Measurements from ENCODE around the gene NR5A1. TPM values are rescaled to one million over a fixed set of nuclear protein-coding genes. Genes with fewer than 3 reads are reported as not detected.

Gene NR5A1
- total and polyA plus RNA-seq, 2 of the 13 experiments (the other 11 are each of a cell fraction or from before 2014, with no cell fraction given): 28.9 to 44.7 TPM

DNA sequence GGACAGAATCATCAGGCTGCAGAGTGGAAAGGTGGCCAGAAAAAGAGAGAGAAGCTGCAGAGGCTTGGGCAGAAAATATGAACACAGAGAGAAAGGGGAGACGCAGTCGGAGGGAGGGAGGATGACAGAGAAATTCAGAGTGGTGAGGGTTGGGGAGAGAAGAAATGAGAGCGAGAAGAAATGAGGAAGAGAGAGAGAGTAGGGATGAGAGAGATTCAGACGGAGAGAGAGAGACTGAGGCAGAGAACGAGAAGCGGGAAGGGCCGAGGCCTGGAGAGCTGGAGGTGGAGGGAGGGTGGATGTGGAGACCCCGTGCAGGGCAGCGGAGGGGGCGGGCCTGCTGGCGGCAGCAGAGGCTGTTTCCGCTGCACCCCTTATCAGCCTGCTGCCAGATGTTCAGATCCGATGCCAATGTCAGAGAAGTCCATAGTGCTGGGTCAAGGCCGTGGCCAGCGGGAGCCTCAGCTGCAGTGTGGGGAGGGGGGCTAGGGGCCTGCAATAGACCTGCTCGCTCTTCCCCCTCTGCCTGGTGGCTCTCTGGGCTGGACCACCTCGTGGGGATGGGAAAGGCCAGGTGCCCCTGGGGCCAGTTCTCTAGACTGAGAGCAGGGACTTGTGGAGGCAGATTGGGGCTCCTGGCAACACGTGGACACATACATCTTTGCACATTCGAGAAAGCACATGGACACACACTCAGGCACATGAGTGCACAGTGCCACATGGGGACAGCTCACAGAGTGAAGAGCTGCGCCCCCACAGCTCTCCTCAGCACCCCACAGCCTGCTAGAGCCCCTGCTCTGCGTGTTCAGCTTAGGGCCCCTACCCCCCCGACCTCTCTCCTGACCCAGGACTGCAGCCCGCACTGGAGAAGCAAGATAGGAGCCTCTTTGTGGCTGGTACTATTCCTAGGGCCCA is 4.9 kb upstream of the NR5A1 start (continued):
- no peak for TF ChIP-seq ZFP1 (CRISPR knock-in tag; IDR thresholded peaks at IDR 0.05)
- peak in 1 of 2 experiments; percentile 74; a peak in 2 of 4 replicates for TF ChIP-seq EP300 (IDR thresholded peaks at IDR 0.05; ENCODE audit: low read depth in 2 of 2, low read length in 2 of 2)
- peak; percentile 42; the same call in 1 of the 2 replicates for TF ChIP-seq EP300 (CRISPR knock-in tag; IDR thresholded peaks at IDR 0.05; ENCODE audit: borderline replicate concordance)
- TF ChIP-seq TBL1XR1 (IDR thresholded peaks at IDR 0.05; ENCODE audit: borderline replicate concordance, low read length, partially characterized antibody): no peak
- TF ChIP-seq, protein P1, sequence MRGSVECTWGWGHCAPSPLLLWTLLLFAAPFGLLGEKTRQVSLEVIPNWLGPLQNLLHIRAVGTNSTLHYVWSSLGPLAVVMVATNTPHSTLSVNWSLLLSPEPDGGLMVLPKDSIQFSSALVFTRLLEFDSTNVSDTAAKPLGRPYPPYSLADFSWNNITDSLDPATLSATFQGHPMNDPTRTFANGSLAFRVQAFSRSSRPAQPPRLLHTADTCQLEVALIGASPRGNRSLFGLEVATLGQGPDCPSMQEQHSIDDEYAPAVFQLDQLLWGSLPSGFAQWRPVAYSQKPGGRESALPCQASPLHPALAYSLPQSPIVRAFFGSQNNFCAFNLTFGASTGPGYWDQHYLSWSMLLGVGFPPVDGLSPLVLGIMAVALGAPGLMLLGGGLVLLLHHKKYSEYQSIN (CRISPR knock-in tag; IDR thresholded peaks at IDR 0.05; ENCODE audit: borderline replicate concordance): 0 out of 2 replicates have a peak, but pooled peaks have one; percentile 59
- no peak for TF ChIP-seq U2AF2 (IDR thresholded peaks at IDR 0.05; ENCODE audit: low read depth, low read length)
- TF ChIP-seq ATF7 (IDR thresholded peaks at IDR 0.05): no peak
- no peak for TF ChIP-seq ATF7 (CRISPR knock-in tag; IDR thresholded peaks at IDR 0.05)
- no peak for TF ChIP-seq ZIK1 (CRISPR knock-in tag; IDR thresholded peaks at IDR 0.05; ENCODE audit: borderline replicate concordance, low read depth)
- TF ChIP-seq KDM2A (CRISPR knock-in tag; IDR thresholded peaks at IDR 0.05; ENCODE audit: borderline replicate concordance, low read depth): peak; percentile 56; the same call in 1 of the 2 replicates
- TF ChIP-seq ZSCAN30 (CRISPR knock-in tag; IDR thresholded peaks at IDR 0.05): no peak
- TF ChIP-seq ADNP (CRISPR knock-in tag; IDR thresholded peaks at IDR 0.05): no peak
- TF ChIP-seq, protein P2, sequence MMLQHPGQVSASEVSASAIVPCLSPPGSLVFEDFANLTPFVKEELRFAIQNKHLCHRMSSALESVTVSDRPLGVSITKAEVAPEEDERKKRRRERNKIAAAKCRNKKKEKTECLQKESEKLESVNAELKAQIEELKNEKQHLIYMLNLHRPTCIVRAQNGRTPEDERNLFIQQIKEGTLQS (CRISPR knock-in tag; IDR thresholded peaks at IDR 0.05): peak; percentile 43; the same call in 1 of the 2 replicates
- no peak for TF ChIP-seq GLI4 (CRISPR knock-in tag; IDR thresholded peaks at IDR 0.05; ENCODE audit: borderline replicate concordance)
- TF ChIP-seq CENPT (CRISPR knock-in tag; IDR thresholded peaks at IDR 0.05; ENCODE audit: low read depth): no peak
- TF ChIP-seq SMARCE1 (IDR thresholded peaks at IDR 0.05; ENCODE audit: borderline replicate concordance): no peak
- 0 out of 2 replicates have a peak, but pooled peaks have one; percentile 4 for TF ChIP-seq MAZ (IDR thresholded peaks at IDR 0.05; ENCODE audit: borderline replicate concordance, low read depth, low read length)
- peak; percentile 32; the same call in 1 of the 2 replicates for TF ChIP-seq MAZ (CRISPR knock-in tag; IDR thresholded peaks at IDR 0.05; ENCODE audit: low read depth)
- no peak for TF ChIP-seq TP53 (CRISPR knock-in tag; conservative IDR thresholded peaks at IDR 0.05)
- no peak for TF ChIP-seq NBN (conservative IDR thresholded peaks at IDR 0.05)
- no peak for TF ChIP-seq GTF3A (CRISPR knock-in tag; conservative IDR thresholded peaks at IDR 0.05)
- no peak for TF ChIP-seq NR3C1 (CRISPR knock-in tag; IDR thresholded peaks at IDR 0.05)
- TF ChIP-seq SAP130 (CRISPR knock-in tag; IDR thresholded peaks at IDR 0.05; ENCODE audit: low read depth): peak; percentile 61
- no peak; the same call in 1 of the 2 replicates for TF ChIP-seq NCOR1 (IDR thresholded peaks at IDR 0.05; ENCODE audit: borderline replicate concordance, low read length)
- TF ChIP-seq, protein P3, sequence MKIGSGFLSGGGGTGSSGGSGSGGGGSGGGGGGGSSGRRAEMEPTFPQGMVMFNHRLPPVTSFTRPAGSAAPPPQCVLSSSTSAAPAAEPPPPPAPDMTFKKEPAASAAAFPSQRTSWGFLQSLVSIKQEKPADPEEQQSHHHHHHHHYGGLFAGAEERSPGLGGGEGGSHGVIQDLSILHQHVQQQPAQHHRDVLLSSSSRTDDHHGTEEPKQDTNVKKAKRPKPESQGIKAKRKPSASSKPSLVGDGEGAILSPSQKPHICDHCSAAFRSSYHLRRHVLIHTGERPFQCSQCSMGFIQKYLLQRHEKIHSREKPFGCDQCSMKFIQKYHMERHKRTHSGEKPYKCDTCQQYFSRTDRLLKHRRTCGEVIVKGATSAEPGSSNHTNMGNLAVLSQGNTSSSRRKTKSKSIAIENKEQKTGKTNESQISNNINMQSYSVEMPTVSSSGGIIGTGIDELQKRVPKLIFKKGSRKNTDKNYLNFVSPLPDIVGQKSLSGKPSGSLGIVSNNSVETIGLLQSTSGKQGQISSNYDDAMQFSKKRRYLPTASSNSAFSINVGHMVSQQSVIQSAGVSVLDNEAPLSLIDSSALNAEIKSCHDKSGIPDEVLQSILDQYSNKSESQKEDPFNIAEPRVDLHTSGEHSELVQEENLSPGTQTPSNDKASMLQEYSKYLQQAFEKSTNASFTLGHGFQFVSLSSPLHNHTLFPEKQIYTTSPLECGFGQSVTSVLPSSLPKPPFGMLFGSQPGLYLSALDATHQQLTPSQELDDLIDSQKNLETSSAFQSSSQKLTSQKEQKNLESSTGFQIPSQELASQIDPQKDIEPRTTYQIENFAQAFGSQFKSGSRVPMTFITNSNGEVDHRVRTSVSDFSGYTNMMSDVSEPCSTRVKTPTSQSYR (CRISPR knock-in tag; IDR thresholded peaks at IDR 0.05; ENCODE audit: borderline replicate concordance): peak; percentile 72
- no peak for TF ChIP-seq CBX1 (IDR thresholded peaks at IDR 0.05; ENCODE audit: low read depth)
- TF ChIP-seq NKX3-1 (CRISPR knock-in tag; IDR thresholded peaks at IDR 0.05): 0 out of 2 replicates have a peak, but pooled peaks have one; percentile 41
- TF ChIP-seq SMYD3 (CRISPR knock-in tag; IDR thresholded peaks at IDR 0.05): no peak
